ENCODE data around the gene PRKCZ.

DNA sequence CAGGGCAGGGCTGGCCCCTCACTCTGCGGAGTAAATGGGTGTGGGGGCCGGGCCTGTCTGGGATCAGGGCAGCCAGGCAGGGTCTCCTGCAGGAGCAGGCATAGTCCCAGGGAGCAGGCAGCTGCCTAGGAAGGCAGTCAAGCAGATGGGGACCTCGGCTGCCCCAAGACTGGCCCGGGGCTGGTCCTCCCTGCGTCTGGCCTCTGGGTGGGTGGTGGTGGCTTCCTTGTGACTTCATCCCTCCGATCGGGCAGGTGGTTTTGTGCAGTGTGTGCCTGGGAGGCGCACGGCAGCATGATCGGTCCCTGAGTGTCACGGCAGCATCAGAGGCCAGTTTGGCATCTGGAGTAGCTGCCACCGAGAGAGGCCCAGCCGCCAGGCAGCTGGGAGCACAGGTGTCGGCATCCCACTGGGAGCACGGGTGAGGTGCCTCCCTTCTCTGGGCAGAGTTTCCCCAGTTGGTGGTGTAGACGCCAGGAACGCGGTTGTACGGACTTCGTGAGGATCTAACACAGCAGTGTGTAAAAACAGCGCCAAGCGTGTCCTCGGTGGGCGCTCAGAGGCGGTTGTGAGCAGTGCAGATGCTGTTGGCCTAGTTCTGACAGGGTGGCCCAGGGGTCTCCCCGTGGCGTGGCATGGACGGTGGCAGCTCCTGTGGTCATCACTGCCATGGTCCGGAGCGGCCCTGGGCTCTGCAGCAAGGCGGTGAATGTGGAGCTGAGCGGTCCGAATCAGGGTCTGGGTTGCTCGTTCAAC, 45.9 kb downstream of the PRKCZ start:
- TF ChIP-seq, protein P1, sequence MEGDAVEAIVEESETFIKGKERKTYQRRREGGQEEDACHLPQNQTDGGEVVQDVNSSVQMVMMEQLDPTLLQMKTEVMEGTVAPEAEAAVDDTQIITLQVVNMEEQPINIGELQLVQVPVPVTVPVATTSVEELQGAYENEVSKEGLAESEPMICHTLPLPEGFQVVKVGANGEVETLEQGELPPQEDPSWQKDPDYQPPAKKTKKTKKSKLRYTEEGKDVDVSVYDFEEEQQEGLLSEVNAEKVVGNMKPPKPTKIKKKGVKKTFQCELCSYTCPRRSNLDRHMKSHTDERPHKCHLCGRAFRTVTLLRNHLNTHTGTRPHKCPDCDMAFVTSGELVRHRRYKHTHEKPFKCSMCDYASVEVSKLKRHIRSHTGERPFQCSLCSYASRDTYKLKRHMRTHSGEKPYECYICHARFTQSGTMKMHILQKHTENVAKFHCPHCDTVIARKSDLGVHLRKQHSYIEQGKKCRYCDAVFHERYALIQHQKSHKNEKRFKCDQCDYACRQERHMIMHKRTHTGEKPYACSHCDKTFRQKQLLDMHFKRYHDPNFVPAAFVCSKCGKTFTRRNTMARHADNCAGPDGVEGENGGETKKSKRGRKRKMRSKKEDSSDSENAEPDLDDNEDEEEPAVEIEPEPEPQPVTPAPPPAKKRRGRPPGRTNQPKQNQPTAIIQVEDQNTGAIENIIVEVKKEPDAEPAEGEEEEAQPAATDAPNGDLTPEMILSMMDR (IDR thresholded peaks at IDR 0.05): no peak
- TF ChIP-seq POLR2AphosphoS5 (IDR thresholded peaks at IDR 0.05; ENCODE audit: insufficient read depth in 1 of 2, low read depth in 1 of 2) (no peak), POLR2A (IDR thresholded peaks at IDR 0.05) (no peak)

Data from vagina (tissue), 2 donors.